HepG2 (cell line): ENCODE results near the gene ERMAP.

Source experiments
- CTCF ChIP-seq: sonication (generic); formaldehyde crosslinking; IDR thresholded peaks from 2 replicates; pipeline ENCODE4 v1.5.0; 2020; ENCODE audit warnings: mild to moderate bottlenecking, missing genetic modification reagents, moderate library complexity
- FOXA1 ChIP-seq, 2 experiments: fragments of 450-650 bp in 1 of 2; sonication (generic) in 1 of 2; formaldehyde crosslinking in 1 of 2; IDR thresholded peaks; 2 replicates each; pipeline versions ENCODE4 v1.4.0 to v1.6.1; 2016 to 2020; ENCODE audit warnings: missing genetic modification reagents in 1 of 2
- MAZ ChIP-seq, 2 experiments: sonication (generic) in 1 of 2; formaldehyde crosslinking in 1 of 2; IDR thresholded peaks; 2 replicates each; pipeline versions ENCODE4 v1.5.0 to v1.6.1; 2012 to 2020; ENCODE audit warnings: low read depth in 2 of 2, mild to moderate bottlenecking in 2 of 2, borderline replicate concordance in 1 of 2, improper control_type of control experiment in 1 of 2, low read length in 1 of 2, missing genetic modification reagents in 1 of 2, moderate library complexity in 1 of 2
- MEIS2 ChIP-seq: sonication (generic); formaldehyde crosslinking; IDR thresholded peaks from 2 replicates; pipeline ENCODE4 v1.9.0; 2021; ENCODE audit warnings: mild to moderate bottlenecking, missing genetic modification reagents
- REST ChIP-seq, 2 experiments: IDR thresholded peaks; 2 replicates each; pipeline ENCODE4 v1.6.1; 2011 to 2012; ENCODE audit warnings: low read length in 2 of 2, borderline replicate concordance in 1 of 2, low read depth in 1 of 2, mild to moderate bottlenecking in 1 of 2, moderate library complexity in 1 of 2

GRCh38 chr1:42838482-42839190, 21.7 kb downstream of the ERMAP start:
- TF ChIP-seq MAZ (IDR thresholded peaks at IDR 0.05; ENCODE audit: borderline replicate concordance, low read depth, low read length): no peak
- no peak for TF ChIP-seq MAZ (CRISPR knock-in tag; IDR thresholded peaks at IDR 0.05; ENCODE audit: low read depth)
- no peak for TF ChIP-seq CTCF (CRISPR knock-in tag)
- TF ChIP-seq REST (IDR thresholded peaks at IDR 0.05; ENCODE audit: borderline replicate concordance in 1 of 2, low read depth in 1 of 2, low read length in 2 of 2): no peak
- no peak for TF ChIP-seq MEIS2
- TF ChIP-seq FOXA1 (IDR thresholded peaks at IDR 0.05): no peak
- no peak for TF ChIP-seq FOXA1 (CRISPR knock-in tag; IDR thresholded peaks at IDR 0.05)
